HCT116 (cell line): ENCODE measurements around the gene IRF2BP2. TPM values are rescaled to one million over a fixed set of nuclear protein-coding genes. Genes with fewer than 3 reads are reported as not detected.

Experiments
- ATAC-seq: fragments of 200-7000 bp; cut with Tn5 transposase; 2 replicates; pipeline ENCODE4 v1.9.1; 2020; ENCODE audit warnings: mild to moderate bottlenecking, moderate library complexity
- BruUV-seq: library from RNA; stranded (reverse); fragments of 400-500 nt; replicated peaks from 2 replicates; lab custom pipeline; 2021; lab: Mats Ljungman, UMichigan
- CTCF ChIA-PET: fragments of 300-600 bp; sonication (Branson Sonifier 250); formaldehyde crosslinking; loops from one replicate; lab custom pipeline; 2021; ENCODE audit warnings: antibody characterized with exemption; lab: Charles Lee
- POLR2A ChIA-PET: fragments of 300-600, 350-600 bp; sonication (Branson Sonifier 250); formaldehyde crosslinking; loops from one replicate; lab custom pipeline; 2021; ENCODE audit warnings: antibody characterized with exemption; lab: Charles Lee
- RAD21 ChIA-PET, 2 experiments: fragments of 300-600 bp; sonication (Branson Sonifier 250); formaldehyde crosslinking; loops; one replicate each; lab custom pipeline; 2023; ENCODE audit warnings: low total read pairs in 2 of 2; ENCODE audit not compliant: uncharacterized antibody in 2 of 2, unreplicated experiment in 2 of 2, low non-redundant PET in 1 of 2; lab: Charles Lee
- DNase-seq: peaks from one replicate; pipeline ENCODE4 v3.0.0-alpha.2; 2010; ENCODE audit warnings: low read depth, low spot score
- H2AFZ ChIP-seq: fragments of 200-600 bp; shearing (Covaris generic), sonication (generic); 2 replicates; pipeline ENCODE4 v1.6.1; 2017; ENCODE audit warnings: low read depth, mixed run types, mixed read lengths, antibody characterized with exemption, low read length; ENCODE audit not compliant: poor library complexity, severe bottlenecking
- H3K27ac ChIP-seq: 2 replicates; pipeline ENCODE4 v1.5.1; 2012; ENCODE audit warnings: low read depth, low read length
- H3K27me3 ChIP-seq: fragments of 200-600 bp; sonication (generic); 2 replicates; pipeline ENCODE4 v1.6.1; 2016; ENCODE audit warnings: mixed run types, low read length, mixed read lengths; ENCODE audit not compliant: insufficient read depth
- H3K36me3 ChIP-seq, 2 experiments: fragments of 200-500 bp in 1 of 2; fragments of 200-600 bp in 1 of 2; sonication (Bioruptor generic) in 1 of 2; sonication (generic) in 1 of 2; 2 replicates each; pipeline versions ENCODE4 v1.5.1 to v1.6.1; 2014 to 2016; ENCODE audit warnings: low read length in 2 of 2, inconsistent platforms in 1 of 2, mixed read lengths in 1 of 2, mixed run types in 1 of 2; ENCODE audit not compliant: insufficient read depth in 2 of 2, control insufficient read depth in 1 of 2
- H3K4me1 ChIP-seq, 2 experiments: fragments of 200-600 bp in 1 of 2; sonication (generic) in 1 of 2; 2 replicates each; pipeline versions ENCODE4 v1.5.1 to v1.6.1; 2012 to 2017; ENCODE audit warnings: low read length in 2 of 2, inconsistent platforms in 1 of 2, mild to moderate bottlenecking in 1 of 2, mixed read lengths in 1 of 2, mixed run types in 1 of 2, moderate library complexity in 1 of 2; ENCODE audit not compliant: insufficient read depth in 2 of 2, control insufficient read depth in 1 of 2
- H3K4me2 ChIP-seq: fragments of 200-600 bp; sonication (generic); 2 replicates; pipeline ENCODE4 v1.6.1; 2017; ENCODE audit warnings: mixed run types, low read length, mixed read lengths
- H3K4me3 ChIP-seq, 2 experiments: fragments of 200-600 bp in 1 of 2; sonication (generic) in 1 of 2; replicated peaks in 1 of 2; 2 replicates each; pipeline ENCODE4 v1.5.1; 2011 to 2016; ENCODE audit warnings: low read length in 2 of 2, control low read depth in 1 of 2, low read depth in 1 of 2, mild to moderate bottlenecking in 1 of 2, mixed read lengths in 1 of 2, mixed run types in 1 of 2
- H3K79me2 ChIP-seq: fragments of 200-600 bp; sonication (generic); 2 replicates; pipeline ENCODE4 v1.6.1; 2017; ENCODE audit warnings: mild to moderate bottlenecking, mixed run types, low read length, moderate library complexity, mixed read lengths; ENCODE audit not compliant: insufficient read depth
- H3K9ac ChIP-seq: fragments of 200-600 bp; sonication (generic); 2 replicates; pipeline ENCODE4 v1.6.1; 2016; ENCODE audit warnings: low read length, mixed read lengths
- H3K9me2 ChIP-seq: fragments of 200-600 bp; sonication (generic), shearing (Covaris generic); 2 replicates; pipeline ENCODE4 v1.6.1; 2017; ENCODE audit warnings: mixed run types, mild to moderate bottlenecking, moderate library complexity; ENCODE audit not compliant: insufficient read depth
- H3K9me3 ChIP-seq, 2 experiments: fragments of 200-500 bp in 1 of 2; fragments of 200-600 bp in 1 of 2; sonication (Bioruptor generic) in 1 of 2; sonication (generic) in 1 of 2; 2 replicates each; pipeline ENCODE4 v1.6.1; 2014 to 2017; ENCODE audit warnings: low read length in 2 of 2, mixed read lengths in 2 of 2, inconsistent platforms in 1 of 2, low read depth in 1 of 2, mild to moderate bottlenecking in 1 of 2, mixed run types in 1 of 2, moderate library complexity in 1 of 2; ENCODE audit not compliant: control insufficient read depth in 1 of 2, insufficient read depth in 1 of 2
- H4K20me1 ChIP-seq: fragments of 200-600 bp; sonication (generic), shearing (Covaris generic); 2 replicates; pipeline ENCODE4 v1.6.1; 2017; ENCODE audit warnings: mixed run types, mild to moderate bottlenecking, moderate library complexity; ENCODE audit not compliant: insufficient read depth
- ATF3 ChIP-seq: IDR thresholded peaks from 2 replicates; pipeline ENCODE4 v1.6.1; 2012
- CBX3 ChIP-seq: IDR thresholded peaks from 2 replicates; pipeline ENCODE4 v1.6.1; 2012; ENCODE audit warnings: low read depth
- CEBPB ChIP-seq: IDR thresholded peaks from 2 replicates; pipeline ENCODE4 v1.6.1; 2012; ENCODE audit warnings: low read depth
- EGR1 ChIP-seq: IDR thresholded peaks from 2 replicates; pipeline ENCODE4 v1.6.1; 2012; ENCODE audit warnings: low read depth
- EZH2phosphoT487 ChIP-seq: fragments of 200-600 bp; IDR thresholded peaks from 2 replicates; pipeline ENCODE4 v1.6.1; 2018; ENCODE audit warnings: antibody characterized with exemption, borderline replicate concordance
- JUND ChIP-seq: IDR thresholded peaks from 2 replicates; pipeline ENCODE4 v1.6.1; 2012
- MAX ChIP-seq: IDR thresholded peaks from 2 replicates; pipeline ENCODE4 v1.6.1; 2012
- RAD21 ChIP-seq: IDR thresholded peaks from 2 replicates; pipeline ENCODE4 v1.6.1; 2012; ENCODE audit warnings: low read depth, mild to moderate bottlenecking
- SIN3A ChIP-seq: IDR thresholded peaks from 2 replicates; pipeline ENCODE4 v1.6.1; 2012; ENCODE audit warnings: low read depth
- SRF ChIP-seq: IDR thresholded peaks from 2 replicates; pipeline ENCODE4 v1.6.1; 2012; ENCODE audit warnings: low read depth
- YY1 ChIP-seq: IDR thresholded peaks from 2 replicates; pipeline ENCODE4 v1.6.1; 2011; ENCODE audit warnings: low read length, low read depth, moderate library complexity, mild to moderate bottlenecking; ENCODE audit not compliant: insufficient replicate concordance; ENCODE audit errors: extremely low read depth
- ZBTB33 ChIP-seq: IDR thresholded peaks from 2 replicates; pipeline ENCODE4 v1.6.1; 2011; ENCODE audit warnings: mild to moderate bottlenecking, low read length, moderate library complexity; ENCODE audit not compliant: insufficient replicate concordance; ENCODE audit errors: extremely low read depth
- ZFX ChIP-seq: fragments of 450-650 bp; IDR thresholded peaks from 2 replicates; pipeline ENCODE4 v1.6.1; 2017
- intact Hi-C: fragments of 100-400 bp; cut with micrococcal nuclease; formaldehyde crosslinking; loops from 2 replicates; pipeline ENCODE4 v1.10.0; 2022
- total RNA-seq: library from RNA; stranded (reverse); gene quantifications from one replicate; pipeline ENCODE4 v1.2.1, GENCODE V29; 2021; ENCODE audit not compliant: unreplicated experiment

The IRF2BP2 gene
- total RNA-seq, 1 experiment from 2014 or later, result 61.3 TPM

- ChIA-PET POLR2A (interaction anchor here (1.0 to 1.2 kb wide), 3 partner anchors 10 to 14 kb away, joined by 3 read pairs; no protein-coding TSS in a partner anchor), RAD21 (no interaction called here), CTCF (no interaction called here)
- Histone ChIP-seq H3K27me3 (no peaks in the 10 kb centered on the region), H3K4me2 (peak overlapping the region; percentile 31; the same call in 1 of the 2 replicates), H3K9me2 (no peaks in the 10 kb centered on the region; the same call in 1 of the 2 replicates), H3K9me3 (no peaks in the 10 kb centered on the region), H3K9ac (no peak overlapping the region), H3K27ac (no peak overlapping the region), H3K79me2 (no peaks in the 10 kb centered on the region), H4K20me1 (no peaks in the 10 kb centered on the region), H3K36me3 (no peaks in the 10 kb centered on the region), H3K4me3 (no peak overlapping the region), H3K4me1 (peaks cover 6 to 29% of the 10 kb centered on the region in 2 experiments; a peak in 3 of 4 replicates), H2AFZ (peak overlapping the region; percentile 70)
- intact Hi-C loops, result no loop called here
- no peak for DNase-seq
- ATAC-seq, result no peak
- no TSS peak for BruUV-seq
- TF ChIP-seq MAX (no peak), ZFX (no peak), ZBTB33 (no peak), CEBPB (peak; percentile 50; the same call in 1 of the 2 replicates)
These were observed 17.3 kb upstream of the IRF2BP2 start for GRCh38 chr1:234627009-234627950.

- no peak overlapping the region for H3K9ac ChIP-seq
- H3K9me2 ChIP-seq, result no peaks in the 10 kb centered on the region
- peaks cover under 1 to 20% of the 10 kb centered on the region in 2 experiments; a peak in 2 of 4 replicates for H3K4me1 ChIP-seq
- POLR2A ChIA-PET, result no interaction called here
- no peaks in the 10 kb centered on the region for H4K20me1 ChIP-seq
- ATAC-seq (no peak), DNase-seq (no peak)
- no peaks in the 10 kb centered on the region for H3K79me2 ChIP-seq
- H2AFZ ChIP-seq, result no peak overlapping the region
- CTCF ChIA-PET, result no interaction called here
- no peaks in the 10 kb centered on the region for H3K36me3 ChIP-seq
- no peaks in the 10 kb centered on the region for H3K27me3 ChIP-seq
- intact Hi-C loops, result no loop called here
- H3K4me2 ChIP-seq, result no peak overlapping the region
- H3K4me3 ChIP-seq, result no peak overlapping the region
- no peak overlapping the region for H3K27ac ChIP-seq
- no TSS peak for BruUV-seq
- no peaks in the 10 kb centered on the region for H3K9me3 ChIP-seq
- RAD21 ChIA-PET, result no interaction called here
- TF ChIP-seq RAD21 (no peak), ZFX (no peak), MAX (no peak), YY1 (no peak), ATF3 (no peak), ZBTB33 (no peak), EZH2phosphoT487 (no peak), CBX3 (no peak), SIN3A (no peak), SRF (no peak), JUND (no peak), EGR1 (no peak)
These were observed 16.4 kb upstream of the IRF2BP2 start for GRCh38 chr1:234626391-234626790.
